ENCODE results near the gene NSMF.

The NSMF gene, protein sequence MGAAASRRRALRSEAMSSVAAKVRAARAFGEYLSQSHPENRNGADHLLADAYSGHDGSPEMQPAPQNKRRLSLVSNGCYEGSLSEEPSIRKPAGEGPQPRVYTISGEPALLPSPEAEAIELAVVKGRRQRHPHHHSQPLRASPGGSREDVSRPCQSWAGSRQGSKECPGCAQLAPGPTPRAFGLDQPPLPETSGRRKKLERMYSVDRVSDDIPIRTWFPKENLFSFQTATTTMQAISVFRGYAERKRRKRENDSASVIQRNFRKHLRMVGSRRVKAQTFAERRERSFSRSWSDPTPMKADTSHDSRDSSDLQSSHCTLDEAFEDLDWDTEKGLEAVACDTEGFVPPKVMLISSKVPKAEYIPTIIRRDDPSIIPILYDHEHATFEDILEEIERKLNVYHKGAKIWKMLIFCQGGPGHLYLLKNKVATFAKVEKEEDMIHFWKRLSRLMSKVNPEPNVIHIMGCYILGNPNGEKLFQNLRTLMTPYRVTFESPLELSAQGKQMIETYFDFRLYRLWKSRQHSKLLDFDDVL

DNA sequence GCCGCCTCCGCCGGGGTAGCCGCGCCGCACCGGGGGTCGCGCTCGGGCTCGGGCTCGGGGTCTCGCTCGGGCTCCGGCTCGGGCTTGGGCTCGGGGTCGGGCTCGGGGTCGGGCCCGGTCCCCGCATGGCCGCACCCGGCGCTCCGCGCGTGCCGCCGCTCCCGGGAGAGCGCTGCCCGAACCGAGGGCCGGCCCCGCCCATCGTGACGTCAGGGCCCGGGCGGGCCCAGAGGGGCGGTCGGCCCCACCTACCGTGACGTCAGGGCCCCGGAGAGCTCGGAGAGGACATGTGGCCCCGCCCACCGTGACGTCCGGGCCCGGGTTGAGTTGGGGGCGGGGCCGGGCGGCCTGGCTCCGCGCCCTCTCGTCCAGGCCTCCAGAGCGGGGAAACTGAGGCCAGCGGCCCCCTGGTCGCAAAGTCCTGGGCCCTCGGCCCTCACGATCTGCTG is at the start of gene NSMF:
Gene NSMF, minus strand, starts transcription at position 183 of the 449 bp plus-strand sequence. CDS start 232 bp downstream, outside the sequence.
- DNase-seq, result peak; percentile 87 to 98

DNA sequence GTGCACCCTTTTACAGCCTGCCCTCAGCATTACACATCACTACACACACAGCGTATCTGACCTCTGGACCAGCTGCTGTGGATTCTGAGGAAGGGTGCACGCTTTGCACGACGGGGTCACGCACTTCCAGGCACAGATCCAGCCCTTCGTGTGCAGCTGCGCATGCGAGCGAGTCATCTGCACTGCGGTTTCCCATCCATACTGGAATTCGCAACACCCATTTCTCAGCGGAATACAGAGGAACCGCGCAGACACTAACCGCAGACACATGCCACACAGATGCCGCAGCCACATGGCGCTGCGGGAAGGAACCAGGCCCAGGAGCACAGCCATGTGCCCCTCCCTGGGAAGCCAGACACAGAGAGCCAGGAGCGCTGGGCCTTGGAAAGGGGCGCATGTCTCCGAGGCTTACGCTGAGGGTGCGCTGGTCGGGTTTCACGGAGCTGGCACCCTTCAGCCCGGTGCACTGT is 47.6 kb upstream of the NSMF start:
- DNase-seq, result no peak

GRCh38 chr9:137506274-137506673 is 47.1 kb upstream of the NSMF start:
- DNase-seq, result no peak

DNA sequence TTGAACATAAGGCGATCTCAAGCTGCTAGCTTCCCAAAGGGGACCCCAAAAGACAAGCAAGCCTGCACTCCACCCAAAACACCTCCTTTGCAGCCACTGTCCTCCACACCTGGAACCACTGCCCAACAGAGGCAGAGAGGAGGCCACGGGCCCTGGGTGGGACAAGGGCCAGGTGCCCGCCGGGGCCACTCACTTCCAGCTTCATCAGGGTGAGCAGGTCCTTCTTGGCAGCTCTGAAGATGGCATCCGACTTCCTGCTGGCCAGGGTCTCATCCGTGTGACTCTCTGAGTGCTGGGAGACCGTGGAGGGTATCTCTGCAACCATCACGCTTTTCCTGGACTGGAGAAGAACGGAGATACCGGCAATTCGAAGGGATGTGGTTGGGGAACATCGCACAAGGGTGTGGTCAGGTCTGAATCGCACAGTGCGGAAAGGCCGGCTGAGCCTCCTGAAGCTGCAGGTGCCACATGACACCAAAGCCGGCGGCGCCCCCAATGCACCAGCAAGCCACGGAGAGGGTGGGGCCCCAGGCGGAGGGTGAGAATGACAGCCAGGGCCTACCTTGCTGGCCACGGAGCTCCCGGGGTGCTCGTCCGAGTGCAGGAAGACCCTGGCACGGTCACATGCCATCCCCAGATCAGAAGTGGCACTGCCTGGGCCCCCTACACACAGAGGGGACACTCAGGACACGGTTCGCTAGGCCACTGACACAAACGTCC is 46.4 kb upstream of the NSMF start:
- no peak for DNase-seq

- DNase-seq, result no peak
These were observed 45.3 kb upstream of the NSMF start for GRCh38 chr9:137504432-137504777.

DNA sequence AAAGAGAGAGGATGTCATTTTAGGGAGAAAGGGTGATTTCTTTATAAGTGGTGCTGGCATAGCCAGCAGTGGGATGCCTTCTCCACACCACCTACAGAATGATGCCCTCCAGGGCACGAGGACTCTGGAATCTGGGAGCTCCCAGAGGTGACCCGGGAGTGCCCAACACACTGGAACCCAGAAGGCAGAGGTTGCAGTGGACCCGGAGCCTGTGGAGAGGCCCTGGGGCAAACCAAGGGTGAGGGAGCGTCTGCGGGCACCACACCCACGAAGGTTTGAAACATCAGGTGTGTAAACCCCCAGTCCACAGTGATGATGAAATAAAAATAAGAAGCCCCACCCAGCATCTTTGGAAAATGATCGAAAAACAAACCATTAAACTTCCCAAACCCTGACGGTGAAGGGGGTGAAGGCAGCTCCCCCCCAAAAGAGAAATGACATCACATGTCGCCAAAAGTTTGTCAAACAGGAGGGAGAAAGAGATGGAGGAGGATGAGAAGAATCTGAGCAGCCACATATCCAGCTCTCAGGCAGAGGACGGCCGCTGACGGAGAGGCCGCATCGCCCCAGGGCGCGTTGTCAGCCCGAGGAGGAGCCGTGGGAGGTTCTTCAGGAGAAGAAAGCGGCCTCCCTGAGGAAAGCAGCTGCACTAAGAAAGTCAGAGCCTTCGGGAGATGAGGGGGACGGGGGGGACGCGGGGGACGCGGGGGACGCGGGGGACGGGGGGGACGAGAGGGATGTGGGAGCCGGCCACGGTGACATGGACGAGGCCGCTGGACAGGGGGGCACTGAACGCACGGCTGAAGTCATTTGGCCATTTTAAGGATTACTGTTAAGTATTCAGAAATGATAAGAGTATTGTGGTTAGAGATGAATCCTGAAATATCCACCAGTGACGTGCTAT is 43.1 kb upstream of the NSMF start:
- no peak for DNase-seq

DNA sequence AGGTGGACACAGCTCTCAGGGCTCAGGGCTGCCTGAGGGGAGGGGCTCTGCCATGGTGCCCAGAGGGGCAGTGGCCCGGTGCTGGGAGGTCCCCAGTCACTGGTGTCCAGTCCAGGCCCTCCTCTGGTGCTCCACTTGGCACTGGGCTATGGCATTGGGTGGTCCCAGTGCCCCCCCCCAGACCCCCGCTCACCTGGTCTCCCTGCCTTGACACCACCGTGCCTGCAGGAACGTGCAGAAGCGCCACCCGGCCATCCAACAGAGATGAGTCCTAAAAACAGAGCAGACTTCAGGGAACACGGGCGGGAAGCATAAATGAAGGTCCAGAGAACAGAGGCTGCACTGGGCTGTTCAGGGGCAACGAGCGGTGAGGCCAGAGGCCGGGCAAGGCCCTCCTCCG is 42.3 kb upstream of the NSMF start:
- DNase-seq, result no peak

- DNase-seq, result no peak
These were observed 41.7 kb upstream of the NSMF start for GRCh38 chr9:137500666-137501397.

- no peak for DNase-seq
These were observed 40.9 kb upstream of the NSMF start for GRCh38 chr9:137499858-137500661.

DNA sequence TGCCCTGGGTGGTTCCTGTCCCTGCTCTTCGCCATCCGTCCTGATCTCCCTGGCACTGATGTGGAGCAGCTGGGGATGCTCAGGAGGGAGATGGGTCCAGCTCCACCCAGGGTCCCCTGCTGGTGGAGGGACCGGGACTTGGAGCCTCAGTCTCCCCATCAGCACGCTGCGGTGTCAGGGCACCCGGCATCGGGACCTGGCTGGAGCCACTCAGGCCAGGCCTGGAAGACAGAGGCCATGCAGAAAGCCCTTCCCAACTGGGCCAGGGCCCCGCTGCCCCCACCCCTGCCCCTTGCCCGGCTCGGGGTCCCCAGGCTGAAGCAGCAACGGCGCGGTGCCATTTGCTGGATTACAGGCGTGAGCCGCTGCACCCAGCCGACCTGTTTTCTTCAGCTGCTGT is 40.3 kb upstream of the NSMF start:
- no peak for DNase-seq

DNA sequence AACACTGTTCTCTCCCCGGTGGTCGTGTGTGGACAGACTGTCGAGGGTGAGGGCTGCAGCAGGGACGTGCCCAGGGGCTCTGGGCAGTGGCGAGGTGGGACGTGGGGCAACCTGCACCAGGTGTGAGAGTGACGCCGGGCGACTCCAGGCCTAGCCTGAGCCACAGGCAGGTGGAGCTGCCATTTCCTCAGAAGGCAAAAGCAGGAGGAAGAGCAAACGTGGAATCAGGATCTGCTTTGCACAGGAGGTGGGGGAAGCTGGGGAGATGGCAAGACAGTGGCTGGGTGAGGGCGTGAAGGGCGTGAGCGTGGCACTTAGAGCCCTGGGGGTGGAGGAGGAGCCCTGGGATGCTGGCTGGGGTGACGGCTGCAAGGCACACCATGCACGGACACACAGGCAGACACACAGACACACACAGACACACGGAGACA is 39.6 kb upstream of the NSMF start:
- no peak for DNase-seq

DNA sequence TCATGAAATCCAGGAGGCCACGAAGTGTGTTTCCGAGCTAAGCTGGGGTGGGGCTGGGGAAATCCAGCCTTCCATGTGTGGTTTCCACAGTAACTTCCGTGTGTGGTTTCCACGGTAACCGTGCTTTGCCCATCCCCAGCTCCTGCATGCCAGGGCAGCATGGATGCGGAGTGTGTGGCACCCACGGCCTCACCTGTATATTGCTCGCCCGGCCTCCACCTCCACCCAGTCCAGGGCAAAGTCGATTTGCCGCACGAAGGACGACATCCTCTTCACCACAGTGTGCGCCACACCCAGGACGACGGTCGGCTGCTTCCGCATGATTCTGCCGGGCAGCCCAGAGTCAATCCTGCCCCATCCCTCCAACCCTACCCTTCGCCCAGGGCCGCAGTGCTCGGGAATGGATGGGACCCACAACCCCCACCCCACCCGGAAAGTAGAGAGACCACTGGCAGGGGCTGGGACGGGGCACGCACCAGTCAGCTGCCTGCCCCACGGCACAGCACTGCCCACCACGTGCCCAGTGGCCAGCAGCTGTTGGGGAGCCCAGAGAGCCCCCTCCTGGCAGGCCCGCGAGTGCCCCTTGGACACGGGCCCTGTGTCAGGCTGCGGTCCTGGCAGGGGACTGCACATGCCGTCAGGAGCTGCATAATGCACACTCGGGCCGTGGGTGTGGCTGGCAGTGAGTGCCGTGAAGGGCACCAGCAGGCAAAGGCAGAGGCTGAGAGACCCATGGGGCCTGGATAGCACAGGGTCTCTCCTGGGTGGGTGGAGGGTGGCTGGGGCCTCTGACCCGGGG is 39.0 kb upstream of the NSMF start:
- peak in 1 of 2 donors; percentile 4 for DNase-seq

- DNase-seq, result no peak
These were observed 37.7 kb upstream of the NSMF start for GRCh38 chr9:137496601-137497375.

GRCh38 chr9:137494550-137495351 is 35.6 kb upstream of the NSMF start:
- DNase-seq, result no peak

GRCh38 chr9:137494104-137494544 is 35.0 kb upstream of the NSMF start:
- DNase-seq, result peak; percentile 60 to 71

DNA sequence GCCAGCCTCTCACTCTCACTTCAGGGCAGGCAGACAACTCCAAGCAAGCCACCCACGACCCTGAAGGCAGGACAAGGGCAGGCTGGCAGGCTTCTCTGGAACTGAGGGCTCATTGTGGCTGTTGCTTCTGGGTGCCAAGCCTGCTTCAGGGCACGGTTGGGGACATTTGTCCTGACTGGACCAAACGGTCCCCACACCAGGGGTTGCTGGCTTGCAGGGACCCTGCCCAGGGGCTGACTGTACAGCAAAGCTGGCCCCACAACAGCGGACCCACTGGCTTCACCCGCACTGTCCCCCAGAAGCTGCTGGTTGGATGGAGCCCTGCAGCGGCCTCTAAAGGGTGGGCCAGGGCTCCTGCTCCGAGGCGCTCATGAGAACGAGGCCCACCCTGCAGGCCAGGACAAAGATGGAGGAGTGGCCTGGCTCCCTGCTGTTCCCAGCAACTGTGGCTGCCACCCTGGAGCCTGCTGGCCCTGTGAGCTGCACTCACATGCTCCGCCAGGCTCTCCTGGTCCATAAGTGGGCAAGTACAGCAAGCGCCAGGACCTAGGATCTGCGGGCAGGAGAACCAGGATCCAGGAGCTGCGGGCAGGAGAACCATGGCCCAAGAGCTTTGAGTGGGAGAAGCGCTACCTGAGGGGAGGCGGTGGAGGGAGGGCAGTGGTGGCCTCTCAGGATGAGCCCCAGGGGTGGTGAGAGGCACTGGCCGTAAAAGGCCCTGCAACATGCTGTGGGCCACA is 34.4 kb upstream of the NSMF start:
- no peak for DNase-seq

GRCh38 chr9:137492464-137493363 is 33.6 kb upstream of the NSMF start:
- DNase-seq, result peak in 1 of 2 donors; percentile 6

Measured in inflammatory macrophage treated with lipopolysaccharide for 1 hour (primary cell).